Stimulated activated CD8-positive, alpha-beta memory T cell treated with anti-CD3 and anti-CD28 coated beads, Interleukin-15, amount 100 ng/mL, for 24 hours (primary cell): ENCODE results near the gene OLFML2A.
"Not testable (repeated sequence)": the region's sequence is repeated elsewhere in the genome, so short reads cannot be mapped to it uniquely, and the experiment has no call there.

ENCODE experiments used
- DNase-seq: peaks from one replicate; pipeline ENCODE4 v3.0.0-alpha.2; 2020; ENCODE audit warnings: low read depth

The OLFML2A gene

DNA sequence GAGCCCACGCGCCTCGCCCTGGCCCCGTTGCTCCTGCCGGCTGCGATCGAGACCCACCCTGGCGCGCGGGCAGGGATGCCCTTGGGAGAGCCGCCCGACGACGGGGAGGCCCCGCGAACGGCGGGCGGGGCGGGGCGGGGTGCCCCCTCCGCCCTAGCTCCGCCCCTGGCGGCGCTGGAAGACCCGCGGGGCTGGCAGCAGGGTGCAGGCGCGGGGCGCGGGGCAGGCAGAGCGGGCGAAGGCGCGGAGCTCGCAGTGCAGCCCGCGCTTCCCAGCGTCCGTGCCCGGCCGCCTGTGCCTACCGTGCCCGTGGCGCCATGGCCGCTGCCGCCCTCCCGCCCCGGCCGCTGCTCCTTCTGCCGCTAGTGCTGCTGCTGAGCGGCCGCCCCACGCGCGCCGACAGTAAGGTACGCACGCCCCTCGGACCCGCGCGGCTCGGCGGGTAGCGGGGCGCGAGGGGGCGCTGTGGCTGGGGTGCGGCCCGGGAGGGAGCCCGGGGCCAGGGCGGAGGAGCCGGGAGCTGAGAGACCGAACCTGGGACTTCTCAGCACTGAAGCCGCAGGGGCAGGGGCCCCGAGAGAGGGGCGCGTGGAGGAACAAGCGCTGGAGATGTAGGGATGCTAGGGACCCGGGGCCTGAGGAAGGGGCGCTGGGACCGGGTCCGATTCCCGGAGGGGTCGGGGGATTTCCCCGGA lies at the start of gene OLFML2A:
Gene OLFML2A, plus strand, starts transcription at position 180 of the 695 bp plus-strand sequence. Its CDS starts 138 bp downstream, at position 318.
- no peak for DNase-seq

DNA sequence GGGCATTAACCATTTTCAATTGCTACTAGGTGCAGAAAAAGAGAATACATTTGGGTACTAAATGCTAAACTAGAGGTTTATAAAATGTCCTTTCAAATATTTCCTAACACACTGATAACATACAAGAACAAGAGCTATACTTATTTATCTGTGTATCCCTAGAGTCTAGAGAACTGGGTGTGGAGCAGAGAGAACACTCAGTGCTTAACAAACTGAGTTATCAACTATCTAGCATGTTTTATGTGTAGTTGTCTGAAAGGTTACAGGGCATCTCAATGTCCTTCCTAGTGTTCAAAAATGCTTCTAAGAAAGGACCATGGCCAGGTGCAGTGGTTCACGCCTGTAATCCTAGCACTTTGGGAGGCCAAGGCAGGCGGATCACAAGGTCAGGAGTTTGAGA lies 46.2 kb upstream of the OLFML2A start:
- no peak for DNase-seq

DNA sequence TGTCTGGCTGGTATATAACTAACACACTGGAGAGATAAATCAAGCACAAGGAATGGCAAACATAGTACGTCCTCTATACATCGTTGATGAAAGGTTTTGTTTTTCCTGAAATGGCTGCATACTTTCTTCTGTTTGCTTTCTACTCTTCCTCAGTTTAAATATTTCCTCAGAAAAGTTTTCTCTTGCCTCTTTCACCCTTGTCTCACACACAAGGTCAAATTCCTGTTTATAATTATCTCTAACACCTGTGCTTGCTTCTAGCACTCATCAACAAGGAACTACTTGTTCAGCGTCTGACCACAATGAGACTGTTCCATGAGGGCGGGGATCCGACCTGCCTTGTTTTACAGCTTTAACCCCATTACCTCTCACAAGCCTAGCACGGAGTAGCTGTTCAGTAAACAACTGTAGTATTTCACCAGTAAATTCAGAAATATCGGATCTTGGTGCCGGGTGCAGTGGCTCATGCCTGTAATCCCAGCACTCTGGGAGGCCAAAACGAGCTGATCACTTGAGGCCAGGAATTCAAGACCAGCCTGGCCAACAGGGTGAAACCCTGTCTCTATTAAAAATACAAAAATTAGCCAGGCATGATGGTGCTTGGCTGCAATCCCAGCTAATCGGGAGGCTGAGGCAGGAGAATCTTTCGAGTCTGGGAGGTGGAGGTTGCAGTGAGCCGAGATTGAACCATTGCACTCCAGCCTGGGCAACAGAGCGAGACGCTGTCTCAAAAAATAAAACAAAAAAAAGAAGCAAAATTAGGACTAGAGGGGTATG lies 42.8 kb upstream of the OLFML2A start:
- DNase-seq: no peak

DNA sequence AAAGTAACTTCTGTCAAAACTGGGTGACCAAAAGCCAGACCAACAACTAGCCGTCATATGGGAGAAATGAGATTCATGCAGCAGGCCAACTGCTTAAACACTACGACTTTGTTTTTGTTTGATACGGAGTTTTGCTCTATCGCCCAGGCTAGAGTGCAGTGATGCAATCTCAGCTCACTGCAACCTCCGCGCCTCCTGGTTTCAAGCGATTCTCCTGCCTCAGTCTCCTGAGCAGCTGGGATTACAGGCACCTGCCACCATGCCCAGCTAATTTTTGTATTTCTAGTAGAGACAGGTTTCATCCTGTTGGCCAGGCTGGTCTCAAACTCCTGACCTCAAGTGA lies 42.2 kb upstream of the OLFML2A start:
- DNase-seq: not testable (repeated sequence)

DNA sequence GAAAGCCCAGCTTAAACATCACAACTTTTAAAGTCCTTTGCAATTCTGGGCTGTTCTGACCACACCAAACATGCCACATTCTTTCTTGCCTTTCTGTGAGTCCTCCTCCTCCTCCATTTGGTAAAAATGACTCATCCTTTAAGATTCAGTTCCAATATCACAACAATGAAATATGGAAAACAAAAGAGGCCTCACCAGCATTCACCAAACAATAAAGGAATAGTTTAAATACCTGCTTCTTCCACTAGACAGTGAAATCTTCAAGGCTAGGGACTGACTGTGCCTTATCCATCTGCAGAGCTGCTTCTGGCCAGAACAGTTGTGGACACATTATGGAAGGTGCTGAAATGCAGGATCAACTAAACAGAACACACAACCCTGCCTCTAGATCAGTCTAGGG lies 41.8 kb upstream of the OLFML2A start:
- no peak for DNase-seq

DNA sequence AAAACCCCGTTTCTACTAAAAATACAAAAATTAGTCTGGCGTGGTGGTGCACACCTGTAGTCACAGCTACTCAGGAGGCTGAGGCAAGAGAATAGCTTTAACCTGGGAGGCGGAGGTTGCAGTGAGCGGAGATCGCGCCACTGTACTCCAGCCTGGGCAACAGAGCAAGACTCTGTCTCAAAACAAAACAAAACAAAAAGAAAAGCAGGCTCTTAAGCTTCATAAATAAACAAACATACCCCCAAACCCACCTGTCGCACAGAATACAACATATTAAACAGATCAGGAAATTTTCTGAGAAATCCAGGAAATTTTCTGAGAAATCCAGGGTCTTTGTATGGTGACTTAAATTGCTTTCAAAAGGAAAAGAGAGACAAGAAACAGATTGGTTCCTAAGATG lies 38.9 kb upstream of the OLFML2A start:
- DNase-seq: not testable (repeated sequence)

DNA sequence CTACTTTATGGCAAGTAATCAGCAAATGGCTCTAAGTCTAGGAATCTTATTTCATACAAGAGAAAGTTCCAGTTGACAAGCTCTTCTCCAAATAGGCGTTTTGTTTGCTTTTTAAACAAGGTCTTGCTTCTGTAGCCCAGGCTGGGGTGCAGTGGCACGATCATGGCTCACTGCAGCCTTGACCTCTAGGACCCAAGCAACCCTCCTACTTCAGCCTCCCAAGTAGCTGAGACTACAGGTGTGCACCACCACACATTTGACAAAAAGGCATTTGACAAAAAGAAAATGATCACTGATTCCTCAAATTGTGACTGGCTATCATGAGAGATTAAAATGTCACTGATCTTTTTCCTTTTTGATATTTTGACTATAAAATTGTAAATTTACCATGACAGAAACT lies 37.6 kb upstream of the OLFML2A start:
- no peak for DNase-seq

DNA sequence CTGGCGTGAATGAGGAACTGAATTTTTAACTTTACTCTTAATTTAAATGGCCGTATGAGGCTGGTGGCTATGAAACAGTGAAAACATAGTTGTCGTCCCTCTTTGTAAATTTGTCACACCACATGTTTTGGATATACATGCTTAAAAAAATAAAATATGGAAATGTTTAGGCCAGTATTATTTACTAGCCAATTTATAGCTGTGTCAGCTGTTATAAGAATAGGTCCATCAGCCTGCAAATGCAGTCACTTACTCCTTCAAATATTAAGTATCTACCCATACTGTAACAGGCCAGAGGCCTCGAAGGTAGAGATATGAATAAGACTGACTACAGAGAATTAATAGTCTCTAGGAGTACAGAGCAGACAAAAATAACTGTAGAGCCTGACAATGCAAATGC lies 35.8 kb upstream of the OLFML2A start:
- no peak for DNase-seq

DNA sequence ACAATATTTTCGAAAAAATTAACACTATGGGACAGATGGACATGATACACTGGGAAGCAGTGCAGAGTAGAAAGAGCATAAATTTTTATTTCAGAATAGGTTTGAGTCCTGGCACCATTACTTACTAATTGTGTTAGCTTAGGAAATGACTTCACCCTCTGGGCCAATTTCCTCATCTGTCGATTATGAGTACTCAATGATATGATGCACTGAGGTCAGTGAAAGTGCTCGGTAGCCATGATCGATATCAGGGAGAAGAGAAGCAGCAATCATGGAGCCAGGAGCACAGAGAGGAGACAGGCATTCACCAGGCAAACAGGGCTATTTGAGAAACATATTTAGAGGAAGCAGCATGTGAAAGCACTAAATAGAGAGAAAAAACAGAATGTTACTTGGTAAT lies 35.3 kb upstream of the OLFML2A start:
- no peak for DNase-seq

DNA sequence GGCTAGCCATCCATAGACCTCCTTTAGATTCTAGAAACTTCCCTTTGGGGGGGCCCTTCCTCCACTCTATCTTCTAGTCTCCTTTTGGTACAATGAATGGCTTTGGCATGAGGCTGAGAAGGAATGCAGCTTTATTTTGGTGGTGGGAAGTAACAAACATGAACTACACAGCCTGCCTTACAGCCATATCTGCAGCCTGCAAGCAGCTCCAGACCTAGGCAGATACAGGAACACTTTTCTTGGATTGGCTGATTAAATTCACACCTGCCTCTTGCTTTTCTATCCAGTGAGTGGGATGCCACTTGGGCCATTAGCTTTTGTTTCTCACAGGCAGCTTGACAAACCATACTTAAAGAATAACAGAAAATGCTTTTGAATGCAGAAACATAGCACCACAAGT lies 34.0 kb upstream of the OLFML2A start:
- DNase-seq: no peak

DNA sequence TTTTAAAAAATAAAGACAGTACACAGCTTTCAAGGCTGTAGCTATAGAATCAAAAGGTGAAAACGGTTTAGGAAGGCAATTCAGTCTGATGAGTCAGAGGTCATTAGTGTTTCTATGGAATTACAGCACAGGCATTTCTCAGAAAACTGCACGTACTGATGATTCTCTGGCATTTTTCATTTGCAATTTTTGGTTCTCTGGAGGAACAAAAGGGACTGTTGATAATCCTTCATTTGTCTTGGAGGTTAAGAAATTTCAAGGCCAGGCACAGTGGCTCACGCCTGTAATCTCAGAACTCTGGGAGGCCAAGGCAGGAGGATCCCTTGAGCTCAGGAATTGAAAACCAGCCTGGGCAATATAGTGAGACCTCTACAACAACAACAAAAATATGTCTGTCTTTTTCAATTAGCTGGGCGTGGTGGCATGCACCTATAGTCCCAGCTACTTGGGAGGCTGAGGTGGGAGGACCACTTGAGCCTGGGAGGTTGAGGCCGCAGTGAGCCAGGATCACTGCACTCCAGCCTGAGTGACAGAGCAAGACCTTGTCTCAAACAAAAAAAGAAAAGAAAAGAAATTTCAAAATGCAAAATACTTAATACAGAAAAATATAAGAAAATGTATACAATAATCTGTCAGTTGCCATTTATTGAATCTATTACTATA lies 33.1 kb upstream of the OLFML2A start:
- DNase-seq: no peak

DNA sequence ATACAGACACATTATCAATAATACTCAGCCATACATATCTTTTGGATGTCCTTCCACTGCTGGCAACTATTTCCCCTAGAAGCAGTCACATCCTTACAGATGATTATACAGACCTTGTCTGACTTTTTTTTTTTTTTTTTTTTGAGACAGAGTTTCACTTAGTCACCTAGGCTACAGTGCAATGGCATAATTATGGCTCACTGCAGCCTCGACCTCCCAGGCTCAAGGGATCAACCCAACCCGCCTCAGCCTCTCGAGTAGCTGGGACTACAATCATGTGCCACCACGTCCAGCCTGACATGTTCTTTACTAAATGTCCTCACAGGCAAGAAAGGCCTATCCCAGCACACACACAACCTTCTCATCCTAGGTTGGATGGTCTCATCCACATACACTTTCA lies 29.9 kb upstream of the OLFML2A start:
- no peak for DNase-seq

DNA sequence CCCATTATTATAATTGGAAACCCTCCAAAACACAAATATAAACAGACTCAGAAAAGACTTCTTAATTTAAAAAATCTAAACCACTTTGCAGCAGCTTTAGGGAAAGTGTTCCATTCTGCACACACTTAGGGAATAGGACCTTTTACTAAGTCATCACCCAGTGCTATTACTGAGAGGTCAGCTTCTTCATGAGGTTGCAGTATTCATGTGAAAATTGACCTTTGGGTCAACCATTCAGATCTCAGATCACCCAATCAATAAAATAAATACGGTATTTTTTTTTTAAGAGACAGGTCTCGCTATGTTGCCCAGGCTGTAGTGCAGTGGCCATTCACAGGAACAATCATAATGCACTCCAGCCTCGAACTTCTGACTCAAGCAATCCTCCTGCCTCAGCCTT lies 27.6 kb upstream of the OLFML2A start:
- no peak for DNase-seq

DNA sequence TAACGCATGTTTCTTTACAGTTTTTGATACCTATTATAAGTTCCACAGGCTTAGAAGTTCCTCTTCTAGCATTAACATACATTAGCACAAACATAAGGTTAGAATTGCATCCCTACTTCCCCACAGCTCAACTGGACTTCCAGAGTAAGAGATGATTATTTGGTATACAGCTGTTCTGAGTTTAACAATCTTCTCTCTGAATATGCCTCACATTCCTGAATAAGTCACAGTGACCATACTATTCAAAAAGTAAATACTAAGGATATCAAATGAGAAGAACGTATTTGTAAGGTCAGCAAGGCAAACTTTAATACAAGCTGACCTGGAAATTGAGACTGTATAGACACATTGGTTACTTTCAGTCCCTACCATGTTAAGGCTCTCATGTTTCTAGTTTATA lies 27.2 kb upstream of the OLFML2A start:
- no peak for DNase-seq

DNA sequence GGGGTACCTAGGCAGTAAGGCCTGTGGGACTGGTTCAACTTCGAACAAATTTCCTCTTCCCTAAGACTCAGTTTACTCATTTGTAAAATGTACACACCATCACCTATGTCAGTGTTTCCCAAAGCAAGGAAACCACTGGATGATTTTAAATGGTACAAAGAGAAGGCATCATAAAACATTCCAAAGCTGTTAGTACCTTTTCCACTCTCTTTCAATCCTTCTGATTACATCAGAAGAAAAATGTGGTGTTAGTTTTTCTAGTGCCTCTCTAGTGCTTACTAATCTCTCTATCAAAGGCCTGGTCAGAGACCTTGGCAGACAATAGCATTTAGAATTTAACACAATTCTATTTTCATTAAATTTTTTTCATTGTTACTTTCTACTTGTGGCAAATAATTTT lies 24.0 kb upstream of the OLFML2A start:
- DNase-seq: no peak

DNA sequence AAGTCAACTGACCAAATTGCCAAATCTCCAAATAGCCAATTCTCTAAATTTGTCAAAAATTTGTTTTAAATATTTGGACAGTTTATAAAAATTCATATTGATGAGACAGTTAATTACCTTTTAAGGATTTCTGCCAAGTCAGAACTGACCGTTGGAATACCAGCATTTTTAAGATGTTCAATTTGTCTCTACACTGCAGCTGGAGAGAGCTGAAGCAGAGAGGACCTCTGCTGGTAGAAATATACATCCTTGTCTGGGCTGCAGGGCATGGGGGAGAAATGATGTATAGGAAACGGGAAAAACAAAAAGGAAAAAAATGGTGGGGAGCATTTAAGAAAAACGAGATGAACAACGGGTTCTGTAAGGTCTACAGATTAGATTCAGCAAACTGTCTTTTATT lies 22.6 kb upstream of the OLFML2A start:
- DNase-seq: no peak

DNA sequence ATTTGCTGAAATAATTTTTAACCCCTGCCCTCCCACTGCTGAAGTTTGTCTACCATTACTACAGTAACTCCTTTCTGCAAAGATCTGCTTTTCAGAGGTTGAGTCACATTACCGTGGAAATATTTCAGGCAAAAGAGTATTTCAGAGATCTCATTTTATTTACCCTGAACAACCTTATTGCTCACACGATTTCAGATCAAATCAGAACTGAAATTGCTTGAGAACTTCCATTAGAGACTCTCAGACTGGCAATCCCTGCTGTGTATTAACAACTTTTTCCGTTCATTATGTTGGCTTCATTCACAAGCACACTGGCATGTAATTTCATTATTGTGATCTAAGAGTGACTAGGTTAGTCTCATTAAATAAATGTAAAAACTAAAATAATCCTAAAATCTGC lies 21.9 kb upstream of the OLFML2A start:
- DNase-seq: no peak

DNA sequence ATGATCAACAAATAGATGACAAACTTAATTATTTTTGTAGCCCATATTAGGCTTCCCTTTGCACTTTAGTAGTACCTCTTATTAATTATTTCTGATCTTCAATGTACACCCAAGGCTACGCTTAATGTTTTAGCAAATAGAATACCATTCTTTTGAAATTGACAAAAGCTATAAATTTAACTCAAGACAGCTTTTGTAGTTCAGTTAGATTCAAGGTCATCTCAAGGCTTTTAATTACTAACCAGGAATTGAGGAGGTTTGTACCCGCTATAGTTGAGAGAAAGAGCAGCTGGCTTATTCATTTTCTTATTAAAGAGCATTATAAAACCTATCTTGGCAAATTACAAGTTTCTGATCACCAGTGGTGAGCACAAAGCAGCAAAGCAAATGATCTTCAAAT lies 20.9 kb upstream of the OLFML2A start:
- no peak for DNase-seq

DNA sequence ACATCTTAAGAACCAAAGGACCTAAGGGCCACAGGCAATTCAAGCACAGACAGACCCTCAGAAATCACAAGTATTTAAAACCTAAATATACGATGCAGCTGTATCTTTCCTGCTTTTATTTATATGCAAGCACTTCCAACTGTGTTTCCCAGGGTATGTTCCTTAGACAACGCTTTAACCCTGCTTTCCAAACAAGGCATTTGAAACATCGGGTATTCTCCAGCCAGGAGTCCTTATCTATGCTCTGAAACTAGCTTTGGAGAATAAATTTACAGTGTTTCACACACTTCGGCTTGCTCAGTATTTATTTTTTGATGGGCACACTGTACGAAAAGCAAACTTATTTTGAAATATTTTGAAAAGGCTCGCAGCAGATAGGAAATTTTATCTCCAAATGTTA lies 19.3 kb upstream of the OLFML2A start:
- no peak for DNase-seq

DNA sequence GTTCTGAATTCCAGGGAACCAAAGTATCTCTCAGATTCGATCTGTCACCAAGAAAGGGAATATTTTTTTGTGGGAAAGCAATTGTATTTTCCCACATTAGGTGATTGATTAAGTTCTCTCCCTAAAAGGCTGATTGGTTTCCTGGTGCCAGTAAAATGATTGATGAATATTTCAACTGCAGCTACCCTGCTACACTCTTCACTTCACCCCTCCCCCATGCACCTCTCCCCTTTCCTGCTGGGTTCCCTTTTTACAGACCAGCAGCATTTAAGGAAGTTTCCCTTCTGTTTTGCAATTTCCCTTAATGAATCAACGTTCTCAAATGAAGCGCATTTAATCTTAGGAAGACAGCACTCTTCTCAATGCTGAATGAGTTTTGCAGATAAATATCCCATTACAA lies 18.9 kb upstream of the OLFML2A start:
- no peak for DNase-seq

DNA sequence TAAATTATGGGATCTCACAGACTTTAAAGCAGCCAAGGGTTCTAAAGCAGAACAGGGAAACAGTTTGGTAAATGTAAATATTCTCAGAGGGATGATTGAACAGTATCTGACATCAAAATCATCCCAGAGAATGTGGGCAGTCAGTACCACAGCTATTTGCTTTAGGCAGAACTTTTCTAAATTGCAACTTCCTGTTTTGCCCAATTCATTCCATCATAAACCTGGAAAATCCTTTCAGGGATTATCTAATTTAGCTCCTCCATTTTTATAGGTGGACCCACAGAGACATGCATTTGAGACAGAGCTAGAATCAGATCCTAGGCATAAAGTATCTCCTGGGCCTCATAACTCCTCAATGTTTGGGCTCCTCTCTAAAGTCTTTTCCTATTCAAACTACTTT lies 18.2 kb upstream of the OLFML2A start:
- no peak for DNase-seq

DNA sequence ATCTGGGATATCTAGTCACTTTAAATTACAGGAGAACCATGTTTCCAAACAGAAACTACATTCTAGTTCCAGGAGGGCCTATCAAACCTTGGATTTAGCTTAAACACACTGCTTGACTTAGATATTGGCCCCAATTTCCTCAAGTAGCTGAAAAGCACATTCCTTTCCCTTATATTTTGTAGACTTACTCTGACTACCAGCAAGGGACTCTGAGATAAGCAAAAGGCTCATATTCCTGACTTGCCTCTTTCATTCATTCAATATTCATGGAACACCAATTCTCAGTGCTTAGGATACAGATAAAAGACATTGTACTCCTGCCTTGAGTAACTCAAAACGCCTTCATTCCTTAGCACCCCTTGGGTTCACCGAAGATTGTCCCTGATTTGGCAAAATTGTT lies 17.6 kb upstream of the OLFML2A start:
- no peak for DNase-seq

DNA sequence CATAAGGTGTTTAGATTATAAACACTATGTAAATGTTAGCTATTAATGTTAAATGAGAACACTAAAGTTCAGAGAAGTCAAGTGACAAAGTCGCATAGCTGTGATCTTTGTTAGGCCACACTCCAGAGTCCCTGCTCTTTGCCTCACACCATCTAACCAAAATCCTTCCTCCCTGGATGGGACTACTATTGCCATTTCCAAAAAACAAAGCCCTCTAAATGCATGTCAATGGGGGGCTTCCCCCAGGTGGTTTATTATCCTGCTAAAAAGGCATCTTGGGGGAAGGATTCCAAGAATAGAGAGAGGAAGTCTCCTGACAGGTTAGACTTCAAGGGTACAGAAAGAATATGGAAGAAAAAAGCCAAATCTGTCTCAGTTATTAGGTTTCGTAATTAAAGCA lies 16.2 kb upstream of the OLFML2A start:
- DNase-seq: no peak
